DND-41 (cell line): ENCODE results near the gene KLK3.

Experiments
- ATAC-seq: fragments of 200-7000 bp; cut with Tn5 transposase; 3 replicates; pipeline ENCODE4 v1.9.1; 2021; ENCODE audit warnings: low read depth; ENCODE audit not compliant: insufficient read depth
- DNase-seq: peaks from one replicate; pipeline ENCODE4 v3.0.0-alpha.2; 2020
- H2AFZ ChIP-seq: 2 replicates; pipeline ENCODE4 v1.6.0; 2012; ENCODE audit warnings: low read depth, low read length
- H3K27ac ChIP-seq: 2 replicates; pipeline ENCODE4 v1.5.1; 2012; ENCODE audit warnings: low read length, inconsistent platforms
- H3K27me3 ChIP-seq: fragments of 200-600 bp; sonication (generic); 2 replicates; pipeline ENCODE4 v1.6.0; 2012; ENCODE audit warnings: low read length, mild to moderate bottlenecking, inconsistent platforms; ENCODE audit not compliant: insufficient read depth, poor library complexity
- H3K36me3 ChIP-seq: 2 replicates; pipeline ENCODE4 v1.5.1; 2012; ENCODE audit warnings: low read length, inconsistent platforms; ENCODE audit not compliant: insufficient read depth
- H3K4me1 ChIP-seq: 2 replicates; pipeline ENCODE4 v1.5.1; 2012; ENCODE audit warnings: mild to moderate bottlenecking, low read length; ENCODE audit not compliant: insufficient read depth
- H3K4me2 ChIP-seq: 2 replicates; pipeline ENCODE4 v1.6.0; 2012; ENCODE audit warnings: mild to moderate bottlenecking, moderate library complexity, low read length, inconsistent platforms; ENCODE audit not compliant: insufficient read depth
- H3K4me3 ChIP-seq, 2 experiments: fragments of 200-600 bp in 1 of 2; shearing (Covaris generic) in 1 of 2; 2 replicates each; pipeline ENCODE4 v1.5.1; 2012 to 2016; ENCODE audit warnings: inconsistent platforms in 2 of 2, low read length in 2 of 2, mild to moderate bottlenecking in 2 of 2, low read depth in 1 of 2, moderate library complexity in 1 of 2
- H3K79me2 ChIP-seq: 2 replicates; pipeline ENCODE4 v1.6.0; 2012; ENCODE audit warnings: low read length, inconsistent platforms; ENCODE audit not compliant: insufficient read depth
- H3K9ac ChIP-seq: 2 replicates; pipeline ENCODE4 v1.6.0; 2012; ENCODE audit warnings: low read depth, mild to moderate bottlenecking, inconsistent platforms, low read length, moderate library complexity
- H3K9me3 ChIP-seq: 2 replicates; pipeline ENCODE4 v1.5.1; 2012; ENCODE audit warnings: low read length, moderate library complexity, mild to moderate bottlenecking, inconsistent platforms; ENCODE audit not compliant: insufficient read depth, severe bottlenecking
- H4K20me1 ChIP-seq: 2 replicates; pipeline ENCODE4 v1.6.0; 2012; ENCODE audit warnings: low read length; ENCODE audit not compliant: insufficient read depth
- CTCF ChIP-seq: IDR thresholded peaks from 2 replicates; pipeline ENCODE4 v1.5.1; 2012; ENCODE audit warnings: borderline replicate concordance, low read length, moderate library complexity, mild to moderate bottlenecking; ENCODE audit not compliant: poor library complexity, severe bottlenecking; ENCODE audit errors: extremely low read depth
- EZH2 ChIP-seq: IDR thresholded peaks from 3 replicates; pipeline ENCODE4 v1.6.1; 2012; ENCODE audit warnings: borderline replicate concordance, low read depth, mild to moderate bottlenecking, moderate library complexity, low read length, inconsistent platforms; ENCODE audit not compliant: severe bottlenecking

The KLK3 gene

GRCh38 chr19:50902640-50903039, 47.9 kb downstream of the KLK3 start:
- no peak for DNase-seq
- no peaks in the 10 kb centered on the region for H3K9me3 ChIP-seq
- no peak overlapping the region for H3K9ac ChIP-seq
- no peak for TF ChIP-seq CTCF
- TF ChIP-seq EZH2 = no peak
- H3K4me1 ChIP-seq = no peaks in the 10 kb centered on the region
- no peak overlapping the region for H3K4me2 ChIP-seq
- H3K27me3 ChIP-seq = peaks cover 5% of the 10 kb centered on the region
- no peak for ATAC-seq
- H3K27ac ChIP-seq = no peak overlapping the region
- H2AFZ ChIP-seq = no peak overlapping the region
- no peaks in the 10 kb centered on the region for H4K20me1 ChIP-seq
- no peaks in the 10 kb centered on the region for H3K79me2 ChIP-seq
- no peak overlapping the region for H3K4me3 ChIP-seq
- H3K36me3 ChIP-seq = no peaks in the 10 kb centered on the region

GRCh38 chr19:50906217-50906616, 51.5 kb downstream of the KLK3 start:
- Histone ChIP-seq H3K4me2 (no peak overlapping the region), H4K20me1 (no peaks in the 10 kb centered on the region), H3K79me2 (no peaks in the 10 kb centered on the region), H3K36me3 (no peaks in the 10 kb centered on the region), H3K9me3 (no peaks in the 10 kb centered on the region), H3K27me3 (no peaks in the 10 kb centered on the region), H2AFZ (no peak overlapping the region), H3K4me3 (no peak overlapping the region), H3K4me1 (no peaks in the 10 kb centered on the region), H3K27ac (no peak overlapping the region), H3K9ac (no peak overlapping the region)
- ATAC-seq (no peak), DNase-seq (peak; percentile 43)
- TF ChIP-seq CTCF = peak; percentile 74
- no peak for TF ChIP-seq EZH2

- no peak overlapping the region for H2AFZ ChIP-seq
- no peaks in the 10 kb centered on the region for H3K79me2 ChIP-seq
- H3K27me3 ChIP-seq = peaks cover 9% of the 10 kb centered on the region
- no peak overlapping the region for H3K27ac ChIP-seq
- H3K4me2 ChIP-seq = no peak overlapping the region
- no peaks in the 10 kb centered on the region for H3K36me3 ChIP-seq
- DNase-seq = no peak
- no peak overlapping the region for H3K4me3 ChIP-seq
- H3K9ac ChIP-seq = no peak overlapping the region
- H3K4me1 ChIP-seq = no peaks in the 10 kb centered on the region
- H3K9me3 ChIP-seq = no peaks in the 10 kb centered on the region
- no peak for ATAC-seq
- no peak for TF ChIP-seq EZH2
- TF ChIP-seq CTCF = no peak
- no peaks in the 10 kb centered on the region for H4K20me1 ChIP-seq
Observed at GRCh38 chr19:50908336-50908735, 53.6 kb downstream of the KLK3 start.
